Midbrain (tissue), 1 donor: ENCODE measurements around the gene KCMF1.

Experiments
- DNase-seq: peaks from one replicate; lab custom pipeline; 2025; lab: John Stamatoyannopoulos, UW

Gene KCMF1

DNA sequence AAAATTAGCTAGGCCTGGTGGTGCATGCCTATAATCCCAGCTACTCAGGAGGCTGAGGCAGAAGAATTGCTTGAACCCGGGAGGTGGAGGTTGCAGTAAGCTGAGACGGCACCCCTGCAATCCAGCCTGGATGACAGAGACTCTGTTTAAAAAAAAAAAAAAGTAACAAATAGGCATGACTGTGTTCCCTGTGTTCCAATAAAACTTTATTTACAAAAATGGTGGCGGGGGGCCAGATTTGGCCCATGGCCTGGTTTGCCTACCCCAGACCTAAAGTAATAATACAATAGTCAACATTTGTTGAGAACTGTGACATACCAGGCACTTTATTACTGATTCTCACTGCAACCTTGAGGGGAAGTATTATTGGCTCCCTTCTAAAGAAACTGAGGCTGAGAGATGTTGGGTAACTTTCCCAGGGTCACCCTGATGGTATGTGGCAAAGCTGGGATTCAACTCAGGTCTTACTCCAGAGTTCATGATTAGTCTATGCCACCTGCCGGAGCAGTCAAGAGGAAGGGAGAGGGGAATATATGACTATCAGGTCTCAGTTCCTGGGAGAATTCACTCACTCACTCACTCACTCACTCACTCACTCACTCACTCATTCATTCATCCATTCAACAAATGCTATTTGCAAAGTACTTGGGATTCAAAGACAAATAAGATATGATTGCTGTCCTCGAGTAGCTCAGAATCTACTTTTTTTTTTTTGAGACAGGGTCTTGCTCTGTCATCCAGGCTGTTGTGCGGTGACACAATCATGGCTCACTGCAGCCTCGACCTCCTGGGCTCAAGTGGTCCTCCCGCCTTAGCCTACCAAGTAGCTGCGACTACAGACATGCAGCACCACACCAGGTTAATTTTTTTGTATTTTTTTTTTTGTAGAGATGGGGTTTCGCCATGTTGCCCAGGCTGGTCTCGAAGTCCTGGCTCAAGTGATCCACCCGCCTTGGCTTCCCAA lies 14.3 kb upstream of the KCMF1 start:
- no peak for DNase-seq

DNA sequence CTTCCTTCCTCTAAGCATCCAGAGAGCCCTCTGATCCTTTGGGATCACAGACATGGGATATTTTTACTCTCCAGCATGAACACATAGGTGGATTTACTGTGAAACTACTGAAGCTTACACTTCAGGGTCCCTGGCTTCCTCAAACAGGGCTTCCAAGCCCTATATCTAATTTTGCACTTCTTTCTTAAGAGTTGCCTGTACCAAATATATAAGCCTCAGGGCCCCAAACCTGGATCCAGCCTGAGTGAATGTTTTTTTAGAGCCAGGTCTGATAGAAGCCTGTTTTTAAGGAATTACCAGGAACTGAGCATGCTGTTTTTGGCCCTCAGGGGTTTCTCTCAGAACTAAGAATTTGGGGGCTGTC lies 13.2 kb upstream of the KCMF1 start:
- DNase-seq: no peak

DNA sequence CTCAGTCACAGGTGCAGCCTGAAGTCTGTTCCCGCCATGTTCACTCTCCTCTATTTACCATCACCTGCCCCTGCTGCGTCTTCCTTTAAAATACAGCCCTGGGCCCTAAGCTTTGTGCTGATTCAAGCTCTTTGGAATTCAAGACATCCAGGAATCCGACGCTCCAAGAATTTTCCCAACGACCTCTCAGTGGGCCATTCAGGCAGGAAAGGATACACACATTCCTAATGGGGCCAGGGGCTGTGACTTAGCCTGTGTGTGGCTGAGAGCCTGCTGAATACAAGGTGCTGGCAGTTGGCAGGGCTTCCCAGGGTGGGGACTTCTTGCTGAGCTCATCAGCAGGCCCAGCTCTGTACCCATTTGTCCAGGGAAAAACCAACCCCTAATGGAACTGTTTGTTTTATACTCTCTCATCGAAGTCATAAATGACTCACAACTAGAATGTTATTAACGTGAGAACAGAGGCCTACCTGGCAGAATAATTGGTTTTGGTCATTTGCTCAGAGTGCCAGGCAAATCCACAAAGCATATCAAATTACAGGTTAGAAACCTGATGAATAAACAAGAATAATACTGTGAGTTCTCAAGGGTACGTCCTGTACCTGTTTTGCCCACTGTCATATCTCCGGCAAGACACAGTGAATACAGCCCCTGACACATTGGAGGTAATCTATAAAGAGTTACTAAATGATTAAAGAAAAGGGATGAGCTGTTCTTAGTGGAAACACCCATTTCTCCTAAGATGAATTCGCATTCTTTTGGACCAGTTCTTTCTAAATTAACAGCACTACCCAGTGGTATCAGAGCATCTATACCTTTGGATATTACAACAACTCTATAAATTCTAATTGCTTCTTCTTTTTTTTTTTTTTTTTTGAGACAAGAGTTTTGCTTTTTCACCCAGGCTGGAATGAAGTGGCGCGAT lies 12.6 kb upstream of the KCMF1 start:
- no peak for DNase-seq

DNA sequence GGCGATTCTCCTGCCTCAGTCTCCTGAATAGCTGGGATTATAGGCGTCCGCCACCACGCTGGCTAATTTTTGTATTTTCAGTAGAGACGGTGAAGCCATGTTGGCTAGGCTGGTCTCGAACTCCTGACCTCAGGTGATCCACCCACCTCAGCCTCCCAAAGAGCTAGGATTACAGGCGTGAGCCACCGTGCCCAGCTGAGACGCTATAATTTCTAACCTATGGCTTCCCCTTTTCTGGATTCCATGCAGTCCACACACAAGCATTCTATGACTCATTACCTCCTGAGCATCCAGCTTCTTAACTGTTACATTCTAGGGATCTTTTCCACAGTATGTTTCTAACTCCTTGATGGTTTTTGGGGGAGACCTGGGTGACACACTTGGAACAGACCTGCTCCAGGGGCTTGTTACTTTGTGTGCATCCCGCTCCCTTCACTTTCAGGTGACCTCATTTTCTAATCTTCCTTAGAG lies 11.8 kb upstream of the KCMF1 start:
- DNase-seq: no peak

DNA sequence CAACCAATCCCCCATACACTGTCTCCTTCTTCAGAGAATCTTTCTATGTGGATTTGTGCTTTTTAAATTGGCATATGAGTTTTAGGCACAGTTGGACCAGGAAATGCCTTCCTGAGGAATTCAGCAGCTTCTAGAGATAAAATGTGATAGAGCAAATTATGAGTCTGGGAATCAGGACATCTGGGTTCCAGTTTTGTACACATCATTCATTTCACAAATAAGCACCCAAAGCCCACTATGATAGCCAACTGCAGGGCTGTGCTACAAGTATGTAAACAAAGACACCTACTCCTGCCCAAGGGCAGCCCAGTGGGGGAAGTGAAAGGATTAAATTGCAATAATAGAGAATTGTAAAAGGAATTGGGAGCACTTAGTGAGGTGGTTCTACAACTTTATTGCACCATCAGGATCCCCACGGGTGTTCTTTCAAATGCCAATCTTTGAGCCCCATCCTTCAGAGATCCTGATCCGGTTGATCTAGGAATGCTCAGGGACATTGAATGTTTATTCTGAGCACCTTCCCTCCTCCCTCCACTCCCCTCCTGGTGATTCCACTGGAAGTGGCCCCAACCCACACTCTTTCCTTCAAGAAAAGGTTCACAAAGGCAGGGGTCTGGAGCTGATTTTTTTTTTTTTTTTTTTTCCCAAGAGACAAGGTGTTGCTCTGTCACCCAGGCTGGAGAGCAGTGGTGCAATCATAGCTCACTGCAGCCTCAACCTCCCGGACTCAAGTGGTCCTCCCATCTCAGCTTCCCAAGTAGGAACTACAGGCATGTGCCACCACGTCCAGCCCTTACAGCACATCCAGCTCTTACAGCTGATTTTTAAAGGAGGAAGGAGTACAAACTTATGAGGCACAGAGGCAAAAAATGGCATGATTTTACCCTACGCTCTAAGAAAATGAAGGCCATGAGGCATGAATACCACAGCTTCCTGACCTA lies 11.1 kb upstream of the KCMF1 start:
- DNase-seq: no peak

DNA sequence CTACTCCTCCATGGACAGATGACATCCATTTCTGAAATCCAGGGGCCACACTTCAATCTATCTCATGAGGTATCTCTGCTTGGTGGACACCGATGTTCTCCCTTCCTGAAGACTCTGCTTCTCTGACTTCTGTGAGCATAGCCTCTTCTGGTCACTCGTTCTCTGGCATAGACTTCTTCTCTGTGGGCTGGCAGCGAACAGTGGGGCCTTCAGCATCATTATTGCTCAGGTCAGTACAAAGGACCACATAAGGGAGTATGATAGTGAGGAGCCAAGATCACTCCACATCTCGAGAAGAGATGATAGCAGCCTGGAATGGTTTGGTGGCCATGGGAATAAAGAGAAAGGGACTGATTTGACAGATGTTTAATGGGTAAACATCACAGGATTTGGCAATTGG lies 8.0 kb upstream of the KCMF1 start:
- DNase-seq: no peak

DNA sequence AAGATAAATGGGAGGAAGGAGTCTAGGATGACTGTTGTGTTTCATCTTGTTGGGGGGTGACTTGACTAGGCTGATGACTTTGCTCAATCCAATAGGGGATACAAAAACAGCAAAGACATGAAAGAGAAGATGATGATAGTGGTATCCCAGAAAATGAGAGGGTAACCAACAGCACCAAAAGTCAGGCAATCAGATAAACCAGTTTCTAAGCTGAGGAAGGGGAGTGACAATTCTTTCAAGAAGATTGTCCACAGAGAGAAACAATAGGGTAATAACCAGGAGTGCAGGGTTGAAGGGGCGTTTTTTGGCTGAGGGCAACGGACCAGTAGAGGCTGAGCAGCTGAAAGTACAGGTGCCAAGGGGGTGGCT lies 7.7 kb upstream of the KCMF1 start:
- no peak for DNase-seq

DNA sequence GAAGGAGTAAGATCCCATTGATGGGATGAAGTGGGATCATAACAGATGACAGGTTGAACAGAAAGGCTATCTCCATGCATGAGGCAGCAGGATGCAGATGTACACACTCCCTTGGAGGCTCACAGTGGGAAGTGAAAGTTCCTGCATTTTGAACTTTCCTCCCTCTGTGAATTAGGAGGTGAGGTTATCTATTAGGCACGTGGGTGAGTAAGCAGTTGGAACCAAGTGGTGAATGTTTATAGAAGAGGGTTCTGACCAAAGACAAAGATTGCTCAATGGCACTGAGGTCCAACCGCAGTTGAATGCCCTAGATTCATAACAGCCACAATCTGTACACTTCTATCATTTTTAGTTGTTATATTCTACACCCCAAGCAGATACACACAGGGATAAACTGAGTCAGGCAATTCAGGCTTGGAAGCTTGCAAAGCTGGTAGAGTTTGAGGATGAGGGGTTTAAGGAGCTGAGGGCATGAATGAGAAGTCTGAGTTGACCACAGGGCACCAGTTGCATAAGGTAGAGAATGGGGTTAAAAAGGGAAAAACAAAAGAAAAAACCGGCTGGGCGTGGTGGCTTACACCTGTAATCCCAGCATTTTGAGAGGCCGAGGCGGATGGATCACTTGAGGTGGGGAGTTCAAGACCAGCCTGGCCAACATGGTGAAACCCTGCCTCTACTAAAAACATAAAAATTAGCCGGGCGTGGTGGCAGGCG lies 7.1 kb upstream of the KCMF1 start:
- no peak for DNase-seq

DNA sequence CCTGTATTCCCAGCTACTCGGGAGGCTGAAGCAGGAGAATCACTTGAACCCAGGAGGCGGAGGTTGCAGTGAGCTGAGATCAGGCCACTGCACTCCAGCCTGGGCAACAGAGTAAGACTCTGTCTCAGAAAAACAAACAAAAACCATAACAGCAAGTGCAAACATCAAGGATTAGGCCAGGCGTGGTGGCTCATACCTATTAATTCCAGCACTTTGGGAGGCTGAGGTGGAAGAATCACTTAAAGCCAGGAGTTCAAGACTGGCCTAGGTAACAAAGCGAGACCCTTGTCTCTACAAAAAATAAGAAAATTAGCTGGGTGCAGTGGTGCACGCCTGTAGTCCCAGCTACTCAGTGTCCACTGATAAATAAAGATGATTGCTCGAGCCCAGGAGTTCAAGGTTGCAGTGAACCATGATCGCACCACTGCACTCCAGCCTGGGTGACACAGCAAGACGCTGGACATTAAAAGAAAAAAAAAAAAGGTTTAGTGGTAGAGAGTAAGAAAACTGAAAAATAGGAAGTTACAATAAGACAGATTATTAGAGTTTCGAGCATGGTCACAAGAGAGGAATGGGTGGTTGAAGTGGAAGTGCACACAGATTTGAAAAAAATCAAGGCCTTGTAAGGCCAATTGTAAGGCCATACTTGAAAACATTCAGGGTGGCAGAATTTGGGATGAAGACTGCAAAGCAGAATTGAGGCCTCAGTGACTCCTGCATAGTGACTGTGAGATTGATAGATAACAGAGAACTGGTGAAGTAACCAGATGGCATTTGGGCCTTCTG lies 6.4 kb upstream of the KCMF1 start:
- DNase-seq: no peak

DNA sequence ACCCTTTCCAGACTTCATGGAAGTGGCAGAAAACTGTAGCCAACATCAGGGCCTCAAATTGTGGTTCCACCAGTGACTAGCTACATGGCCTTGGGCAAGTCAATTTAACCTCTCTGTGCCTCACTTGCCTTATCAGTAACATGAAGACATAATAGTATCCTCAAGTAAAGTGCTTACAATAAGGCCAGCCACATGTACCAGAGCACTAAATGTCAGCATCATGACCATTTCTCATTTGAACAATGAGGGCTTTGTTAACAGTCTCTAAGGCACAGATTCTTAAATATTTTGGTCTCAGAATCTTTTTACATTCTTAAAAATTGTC lies 5.8 kb upstream of the KCMF1 start:
- DNase-seq: no peak

DNA sequence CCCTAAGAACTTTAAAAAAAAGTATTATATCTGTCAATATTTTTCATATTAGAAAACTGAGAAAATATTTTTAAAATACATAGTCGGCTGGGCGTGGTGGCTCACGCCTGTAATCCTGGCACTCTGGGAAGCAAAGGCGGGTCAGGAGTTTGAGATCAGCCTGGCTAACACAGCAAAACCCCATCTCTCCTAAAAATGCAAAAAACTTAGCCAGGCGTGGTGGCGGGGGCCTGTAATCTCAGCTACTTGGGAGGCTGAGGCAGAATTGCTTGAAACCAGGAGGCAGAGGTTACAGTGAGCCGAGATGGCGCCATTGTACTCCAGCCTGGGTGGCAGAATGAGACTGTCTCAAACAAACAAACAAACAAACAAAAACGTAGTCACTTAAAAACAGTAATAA lies 5.1 kb upstream of the KCMF1 start:
- DNase-seq: no peak

DNA sequence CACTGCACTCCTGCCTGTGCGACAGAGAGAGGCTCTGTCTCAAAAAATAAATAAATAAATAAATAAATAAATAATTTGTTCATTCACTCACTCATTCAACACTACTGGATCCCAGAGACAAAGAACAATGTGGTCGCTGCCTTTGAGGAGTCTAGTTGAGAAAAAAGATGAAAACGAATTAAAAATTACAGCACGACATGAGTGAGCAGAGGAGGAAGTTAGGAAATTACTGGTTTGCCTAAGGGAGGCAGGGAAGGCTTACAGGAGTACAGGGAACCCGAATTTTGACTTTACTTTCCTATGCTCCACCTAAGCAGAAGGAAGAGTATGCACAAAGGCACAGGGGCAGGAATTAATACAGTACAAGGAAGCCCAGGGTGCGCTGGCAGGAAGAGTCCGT lies 4.2 kb upstream of the KCMF1 start:
- DNase-seq: no peak

DNA sequence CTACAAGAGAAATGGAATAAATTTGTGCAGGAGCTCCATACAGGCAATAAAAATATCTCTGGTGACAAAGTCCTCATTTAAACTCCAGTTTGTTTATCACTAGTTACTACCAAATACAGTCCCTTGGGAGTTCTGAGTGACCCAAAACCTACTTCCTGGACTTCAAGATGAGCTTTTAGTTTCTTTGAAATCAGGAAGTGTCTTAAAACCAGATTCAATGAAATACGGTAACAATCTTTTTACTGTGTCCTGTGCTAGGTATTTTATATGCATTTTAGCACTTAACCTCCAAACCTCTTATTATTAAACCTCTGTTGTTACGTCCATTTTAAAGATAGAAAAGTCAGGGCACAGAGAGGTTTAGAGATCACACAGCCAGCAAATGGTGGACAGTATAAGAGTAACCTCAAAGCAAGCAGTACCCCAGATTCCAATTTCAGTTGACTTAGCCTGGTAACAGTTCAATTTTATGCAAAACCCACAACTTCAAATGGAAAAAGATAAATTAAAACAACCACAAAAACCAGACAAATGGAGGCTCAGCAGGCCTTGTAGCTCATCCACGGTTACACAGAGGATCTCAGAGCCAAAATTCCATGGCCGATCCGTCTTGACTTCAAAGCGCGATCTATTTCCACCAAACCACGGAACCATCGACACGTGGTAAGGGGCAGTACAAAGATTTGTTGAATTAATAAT lies 1.3 kb upstream of the KCMF1 start:
- no peak for DNase-seq

DNA sequence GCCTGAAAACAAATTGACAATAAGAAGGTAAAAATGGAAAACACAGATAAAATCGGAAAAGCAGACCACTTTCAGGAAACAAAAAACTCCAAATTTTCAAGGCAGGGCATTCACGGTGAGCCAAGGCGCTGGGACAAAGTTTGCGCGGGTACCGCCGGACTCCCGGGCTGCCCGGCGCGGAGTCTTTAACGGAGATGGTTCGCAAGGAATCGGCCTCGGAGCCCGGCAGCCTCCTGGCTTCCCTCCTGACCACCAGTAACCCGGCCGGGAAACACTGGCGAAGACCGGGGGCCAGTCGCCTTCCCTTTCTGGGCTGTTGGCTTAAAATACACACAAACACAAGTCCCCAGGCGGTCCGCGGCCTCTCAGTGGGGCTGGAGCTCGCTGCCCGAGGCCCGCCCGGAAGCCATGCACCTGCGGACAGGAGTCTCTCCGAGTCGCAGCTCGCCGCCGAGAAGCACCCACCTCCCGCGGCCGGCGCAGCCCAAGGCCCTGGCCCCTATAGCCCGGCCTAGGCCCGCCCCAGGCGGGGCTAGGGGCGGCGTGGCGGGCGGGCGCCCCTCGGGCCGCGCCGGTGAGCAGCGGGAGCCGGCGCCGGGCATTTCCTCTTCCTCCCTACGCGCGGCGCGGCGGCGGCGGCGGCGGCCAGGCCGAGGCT lies 622 bp upstream of the KCMF1 start:
- peak; percentile 63 for DNase-seq

DNA sequence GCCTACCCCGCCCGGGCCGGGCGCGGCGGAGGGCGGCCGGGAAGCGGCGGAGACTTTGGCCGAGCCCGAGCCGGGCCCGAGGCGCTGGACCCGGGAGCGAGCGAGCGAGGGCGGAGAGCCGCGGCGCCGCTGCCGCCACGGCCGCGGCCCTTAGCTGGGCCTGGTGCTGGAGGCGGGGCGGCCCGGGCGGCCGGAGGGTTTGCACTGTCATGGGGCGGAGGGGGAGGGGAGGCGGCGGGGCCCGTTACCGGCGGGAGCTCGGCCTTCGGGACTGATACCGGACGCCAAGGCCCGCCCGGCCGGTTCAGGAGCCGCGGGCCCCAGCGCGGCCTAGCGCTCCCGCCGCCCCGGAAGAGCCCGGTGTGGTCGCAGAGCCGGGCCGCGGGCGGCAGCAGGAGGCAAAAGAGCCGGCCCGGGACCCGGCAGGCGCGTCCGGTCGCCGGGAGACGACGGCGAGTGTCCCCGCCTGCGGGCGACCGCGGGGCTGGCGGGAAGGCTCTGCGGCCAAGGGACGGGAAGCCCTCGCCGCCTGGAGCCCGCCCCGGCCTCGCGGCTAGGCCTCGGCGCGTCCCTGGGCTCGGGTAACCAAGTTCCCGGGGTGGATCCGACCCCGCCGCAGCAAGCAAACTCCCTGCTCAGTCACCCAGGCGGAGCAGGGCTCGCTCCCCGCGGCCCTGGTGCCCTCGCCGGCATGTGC lies 697 bp downstream of the KCMF1 start:
- peak; percentile 39 for DNase-seq

DNA sequence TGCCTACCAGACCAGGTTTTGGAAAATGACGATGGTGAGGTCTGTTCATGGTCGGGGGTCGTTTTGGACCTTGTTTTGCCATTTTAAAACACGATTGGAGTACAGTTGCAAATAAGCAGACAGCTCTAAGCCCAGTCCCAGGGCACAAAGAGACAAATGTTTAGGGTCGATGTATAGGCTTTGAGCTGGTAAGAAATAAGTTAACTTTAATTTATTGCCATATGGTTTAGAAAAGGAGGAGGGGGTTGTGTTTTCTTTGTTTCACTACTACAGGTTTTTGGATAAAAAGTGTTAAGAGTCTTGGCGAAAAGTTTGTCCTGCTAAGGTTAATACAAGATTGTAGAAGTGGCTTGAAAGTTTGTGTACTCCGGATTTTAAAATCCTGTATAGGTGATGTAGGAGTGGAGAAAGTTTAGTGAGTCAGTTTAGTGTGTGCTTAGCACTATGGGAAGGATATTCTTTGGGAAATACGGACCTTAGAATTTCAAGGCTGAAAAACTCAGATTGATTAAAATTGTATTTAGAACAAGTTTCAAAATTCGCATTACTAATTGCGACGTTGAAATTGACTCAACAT lies 1.3 kb downstream of the KCMF1 start:
- DNase-seq: no peak

DNA sequence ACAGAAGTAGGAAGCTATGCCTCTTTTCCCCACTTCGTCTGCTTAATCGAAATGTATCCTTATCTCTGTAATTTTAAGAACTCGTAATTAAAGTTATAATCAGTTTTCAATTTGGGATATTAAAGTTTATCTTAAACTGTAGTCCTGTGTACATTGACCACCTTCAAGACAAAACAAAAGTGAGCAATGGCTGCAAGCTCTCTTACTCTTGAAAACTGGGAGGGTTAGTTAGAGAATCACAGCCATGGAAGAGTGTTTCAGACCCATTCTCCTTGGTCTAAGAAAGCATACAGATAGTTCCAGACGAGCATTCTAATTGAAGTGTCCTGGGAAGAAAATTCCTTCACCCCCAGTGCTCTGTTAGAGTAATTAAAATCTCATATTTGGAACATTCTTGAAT lies 2.0 kb downstream of the KCMF1 start:
- DNase-seq: no peak

DNA sequence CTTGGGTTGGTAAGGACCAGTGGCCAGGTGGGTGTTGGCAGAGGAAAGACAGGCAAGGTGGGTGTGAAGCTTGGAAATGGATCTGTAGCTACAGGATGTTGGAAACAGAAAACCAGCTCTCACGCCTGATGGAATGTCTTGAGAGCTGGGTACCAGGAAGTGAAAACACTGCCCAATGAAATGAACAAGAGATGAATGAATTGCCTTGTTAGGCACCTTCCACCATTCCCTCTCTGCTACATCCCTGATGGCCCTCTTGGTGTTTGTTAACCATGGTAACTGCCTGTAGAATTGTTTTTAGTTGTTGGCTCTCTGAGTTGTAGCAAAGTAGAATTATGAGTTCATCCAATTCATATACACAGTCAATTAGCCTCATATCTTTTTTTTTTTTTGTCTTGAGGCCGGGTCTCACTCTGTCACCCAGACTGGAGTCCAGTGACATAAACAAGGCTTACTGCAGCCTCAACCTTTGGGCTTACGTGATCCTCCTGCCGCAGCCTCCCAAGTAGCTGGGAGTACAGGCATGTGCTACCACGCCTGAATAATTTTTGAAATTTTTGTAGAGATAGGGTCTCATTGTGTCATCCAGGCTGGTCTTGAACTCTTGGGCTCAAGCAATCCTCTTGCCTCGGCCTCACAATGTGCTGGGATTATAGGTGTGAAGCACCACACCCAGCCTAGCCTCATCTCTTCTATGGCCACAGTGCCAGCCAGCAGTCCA lies 9.5 kb downstream of the KCMF1 start:
- no peak for DNase-seq
